ENCODE data around the gene ZNF324. TPM values are rescaled to one million over a fixed set of nuclear protein-coding genes. Genes with fewer than 3 reads are reported as not detected.

The ZNF324 gene
- total RNA-seq, 3 donors from 2014 or later (not counting 1 experiment from before 2014, with no cell fraction given): 21.3 to 23.7 (median 23.3) TPM

DNA sequence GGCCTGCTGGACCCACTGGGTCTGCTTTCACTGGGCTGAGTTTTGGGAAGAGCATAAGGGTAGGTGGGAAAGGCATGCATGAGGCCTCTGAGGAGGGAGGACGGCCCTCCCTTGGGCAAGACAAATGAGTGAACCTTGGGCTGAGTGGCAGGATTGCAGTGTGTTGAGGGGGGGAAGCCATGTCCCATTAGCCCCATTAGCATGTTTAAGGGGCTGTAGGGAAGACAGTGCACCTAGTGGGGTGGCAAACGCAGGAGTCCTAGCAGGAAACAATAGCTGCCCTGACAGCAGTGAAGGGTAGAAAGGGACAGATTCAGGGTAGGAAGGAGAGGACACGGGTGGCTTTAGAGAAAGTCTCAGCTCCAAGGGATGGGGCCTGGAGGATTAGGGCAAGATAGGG lies 55.8 kb downstream of the ZNF324 start:
- Histone ChIP-seq H3K36me3 (ENCODE audit: control insufficient read depth, insufficient read depth, low read length) (no peaks in the 10 kb centered on the region), H3K4me3 (ENCODE audit: low read length) (no peak overlapping the region), H3K27ac (ENCODE audit: low read length) (no peak overlapping the region), H3K27me3 (ENCODE audit: control insufficient read depth, insufficient read depth, low read length) (no peaks in the 10 kb centered on the region), H3K9me3 (ENCODE audit: control insufficient read depth, insufficient read depth, low read length) (no peaks in the 10 kb centered on the region), H3K4me1 (ENCODE audit: control insufficient read depth, insufficient read depth, low read length) (peaks cover 24% of the 10 kb centered on the region)
- intact Hi-C loops (cut with micrococcal nuclease): no loop called here
- no peak for DNase-seq
- no peak overlapping the region for H3K4me3 Mint-ChIP-seq
- H3K27me3 Mint-ChIP-seq (ENCODE audit: low read depth in 2 of 2): no peaks in the 10 kb centered on the region
- no peaks in the 10 kb centered on the region for H3K36me3 Mint-ChIP-seq
- 87% methylated on average over 3 of the region's 3 CpGs for WGBS (ENCODE audit: insufficient coverage)
- TF ChIP-seq, protein P1, sequence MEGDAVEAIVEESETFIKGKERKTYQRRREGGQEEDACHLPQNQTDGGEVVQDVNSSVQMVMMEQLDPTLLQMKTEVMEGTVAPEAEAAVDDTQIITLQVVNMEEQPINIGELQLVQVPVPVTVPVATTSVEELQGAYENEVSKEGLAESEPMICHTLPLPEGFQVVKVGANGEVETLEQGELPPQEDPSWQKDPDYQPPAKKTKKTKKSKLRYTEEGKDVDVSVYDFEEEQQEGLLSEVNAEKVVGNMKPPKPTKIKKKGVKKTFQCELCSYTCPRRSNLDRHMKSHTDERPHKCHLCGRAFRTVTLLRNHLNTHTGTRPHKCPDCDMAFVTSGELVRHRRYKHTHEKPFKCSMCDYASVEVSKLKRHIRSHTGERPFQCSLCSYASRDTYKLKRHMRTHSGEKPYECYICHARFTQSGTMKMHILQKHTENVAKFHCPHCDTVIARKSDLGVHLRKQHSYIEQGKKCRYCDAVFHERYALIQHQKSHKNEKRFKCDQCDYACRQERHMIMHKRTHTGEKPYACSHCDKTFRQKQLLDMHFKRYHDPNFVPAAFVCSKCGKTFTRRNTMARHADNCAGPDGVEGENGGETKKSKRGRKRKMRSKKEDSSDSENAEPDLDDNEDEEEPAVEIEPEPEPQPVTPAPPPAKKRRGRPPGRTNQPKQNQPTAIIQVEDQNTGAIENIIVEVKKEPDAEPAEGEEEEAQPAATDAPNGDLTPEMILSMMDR (IDR thresholded peaks at IDR 0.05): no peak
- no peak for ATAC-seq
- H3K4me1 Mint-ChIP-seq: peaks cover 25 to 30% of the 10 kb centered on the region in 2 donors
- no peaks in the 10 kb centered on the region for H3K9me3 Mint-ChIP-seq
- H3K27ac Mint-ChIP-seq: no peak overlapping the region

Other genes with a start within 250 kb of the ZNF324 start
- gene ZNF544, start 238.2 kb upstream of the ZNF324 start, total RNA-seq: 10 to 100 TPM; 21.9 to 31.5 (median 21.9) TPM
- 1 to 10 TPM; 6.4 to 8.7 (median 7.7) TPM for gene ZNF8, start 188.1 kb upstream of the ZNF324 start, total RNA-seq
- gene ERVK3-1, start 161.7 kb upstream of the ZNF324 start, total RNA-seq: 100 to 1,000 TPM in 2 of 3 donors, 10 to 100 TPM in 1; 96.1 to 142 (median 119) TPM
- gene ZSCAN22, start 140.1 kb upstream of the ZNF324 start, total RNA-seq: 1 to 10 TPM; 2.9 to 4.8 (median 3.2) TPM
- 10 to 100 TPM in 1 of 3 donors, 1 to 10 TPM in 2; 2.0 to 10.6 (median 3.5) TPM for gene A1BG, start 113.6 kb upstream of the ZNF324 start, total RNA-seq
- gene ZNF497, start 104.3 kb upstream of the ZNF324 start, total RNA-seq: under 1 TPM; 0.40 to 0.61 (median 0.60) TPM
- gene ZNF837, start 86.0 kb upstream of the ZNF324 start, total RNA-seq: 1 to 10 TPM in 2 of 3 donors, under 1 TPM in 1; 0.63 to 1.4 (median 1.3) TPM
- gene RPS5, start 79.8 kb upstream of the ZNF324 start, total RNA-seq: 100 to 1,000 TPM; 406 to 580 (median 525) TPM
- gene RNF225, start 71.4 kb upstream of the ZNF324 start, total RNA-seq: under 1 TPM in 1 of 3 donors, not detected in 2; 0.39 TPM
- 1 to 10 TPM; 1.6 to 3.9 (median 2.8) TPM for gene ZNF584, start 58.4 kb upstream of the ZNF324 start, total RNA-seq
- gene ZNF132, start 26.9 kb upstream of the ZNF324 start, total RNA-seq: 1 to 10 TPM in 2 of 3 donors, under 1 TPM in 1; 0.88 to 1.6 (median 1.5) TPM
- gene ZNF324B, start 15.5 kb upstream of the ZNF324 start, total RNA-seq: 10 to 100 TPM; 10.4 to 11.4 (median 11.4) TPM
- gene ZNF446, start 9.3 kb downstream of the ZNF324 start, total RNA-seq: 10 to 100 TPM; 11.9 to 14.5 (median 13.5) TPM
- 1 to 10 TPM; 4.6 to 7.0 (median 4.7) TPM for gene SLC27A5, start 44.9 kb downstream of the ZNF324 start, total RNA-seq
- 10 to 100 TPM in 1 of 3 donors, 1 to 10 TPM in 2; 9.6 to 12.6 (median 9.8) TPM for gene ZBTB45, start 52.7 kb downstream of the ZNF324 start, total RNA-seq
- 100 to 1,000 TPM; 330 to 451 (median 408) TPM for gene TRIM28, start 77.0 kb downstream of the ZNF324 start, total RNA-seq
- gene CHMP2A, start 88.0 kb downstream of the ZNF324 start, total RNA-seq: 10 to 100 TPM; 82.7 to 95.7 (median 94.7) TPM
- 10 to 100 TPM; 71.0 to 89.5 (median 81.9) TPM for gene UBE2M, start 91.5 kb downstream of the ZNF324 start, total RNA-seq
- 10 to 100 TPM; 24.9 to 40.1 (median 37.3) TPM for gene MZF1, start 106.3 kb downstream of the ZNF324 start, total RNA-seq